ENCODE results near the gene TRIM51. TPM values are rescaled to one million over a fixed set of nuclear protein-coding genes. Genes with fewer than 3 reads are reported as not detected.
"Not testable (repeated sequence)": the region's sequence is repeated elsewhere in the genome, so short reads cannot be mapped to it uniquely, and the experiment has no call there.

TRIM51 gene, protein sequence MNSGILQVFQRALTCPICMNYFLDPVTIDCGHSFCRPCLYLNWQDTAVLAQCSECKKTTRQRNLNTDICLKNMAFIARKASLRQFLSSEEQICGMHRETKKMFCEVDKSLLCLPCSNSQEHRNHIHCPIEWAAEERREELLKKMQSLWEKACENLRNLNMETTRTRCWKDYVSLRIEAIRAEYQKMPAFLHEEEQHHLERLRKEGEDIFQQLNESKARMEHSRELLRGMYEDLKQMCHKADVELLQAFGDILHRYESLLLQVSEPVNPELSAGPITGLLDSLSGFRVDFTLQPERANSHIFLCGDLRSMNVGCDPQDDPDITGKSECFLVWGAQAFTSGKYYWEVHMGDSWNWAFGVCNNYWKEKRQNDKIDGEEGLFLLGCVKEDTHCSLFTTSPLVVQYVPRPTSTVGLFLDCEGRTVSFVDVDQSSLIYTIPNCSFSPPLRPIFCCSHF
- not detected in 2 replicates for total RNA-seq (2014; rRNA removed; shearing (Covaris generic))

DNA sequence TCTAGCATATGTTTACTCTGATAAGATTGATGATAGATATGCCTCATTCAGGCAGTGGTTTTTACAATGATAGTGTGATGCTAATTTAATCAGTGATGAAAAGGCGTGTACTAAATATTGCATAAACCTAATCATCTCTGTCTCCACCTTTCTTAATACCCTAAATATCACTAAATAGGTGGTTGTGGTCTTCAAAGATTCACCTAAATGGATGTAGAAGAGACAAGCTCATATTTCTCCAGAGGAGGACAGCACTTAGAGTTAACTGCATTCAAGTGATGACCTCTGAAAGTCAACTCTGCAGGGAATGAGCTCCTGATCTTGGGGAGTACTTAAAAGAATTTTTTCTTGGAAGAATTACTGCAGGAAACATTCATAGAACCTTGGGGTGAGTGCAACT, at the start of gene TRIM51:
Gene TRIM51, plus strand, starts transcription at position 301 of the 400 bp plus-strand sequence. CDS start 2,132 bp downstream, outside the sequence.
- DNase-seq (ENCODE audit: low read depth): not testable (repeated sequence)

DNA sequence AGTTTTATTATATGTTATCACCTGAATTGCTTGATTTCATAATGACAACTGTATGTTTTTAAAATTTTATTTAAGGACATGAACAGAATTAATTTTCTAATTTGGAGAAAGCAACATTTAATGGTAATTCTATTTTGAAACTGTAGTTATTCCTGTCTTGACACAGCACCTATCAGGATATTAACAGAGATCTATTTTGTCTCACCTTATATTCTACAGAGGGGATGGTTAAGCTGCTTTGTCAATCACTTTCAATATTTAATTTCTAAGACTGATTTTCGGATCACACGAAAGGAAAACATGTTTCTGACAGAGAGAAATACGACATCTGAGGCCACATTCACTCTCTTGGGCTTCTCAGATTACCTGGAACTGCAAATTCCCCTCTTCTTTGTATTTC, 44.6 kb upstream of the TRIM51 start, which contains the start of gene OR5D16:
Gene OR5D16, plus strand, starts transcription at position 301 of the 400 bp plus-strand sequence. Its CDS starts 0 bp downstream, at position 301.
- no peak for DNase-seq (ENCODE audit: low read depth)

DNA sequence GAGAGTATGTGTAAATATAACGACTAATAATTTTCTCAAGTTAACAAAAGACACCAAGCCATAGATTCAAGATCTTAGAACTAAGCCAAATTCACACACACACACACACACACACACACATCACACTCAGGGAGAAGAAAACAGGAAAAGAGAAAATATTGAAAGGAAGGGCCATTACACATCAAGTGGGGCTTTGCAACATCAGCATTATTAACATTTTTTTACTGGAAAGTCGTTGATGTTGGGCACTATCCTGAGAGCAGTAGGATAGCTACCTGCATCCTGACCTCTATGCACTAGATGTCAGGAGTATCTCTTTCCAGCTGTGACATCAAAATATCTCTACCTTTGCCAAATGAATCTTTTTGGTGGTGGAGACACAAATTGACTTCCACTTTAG, 35.6 kb upstream of the TRIM51 start:
- no peak for DNase-seq (ENCODE audit: low read depth)

DNA sequence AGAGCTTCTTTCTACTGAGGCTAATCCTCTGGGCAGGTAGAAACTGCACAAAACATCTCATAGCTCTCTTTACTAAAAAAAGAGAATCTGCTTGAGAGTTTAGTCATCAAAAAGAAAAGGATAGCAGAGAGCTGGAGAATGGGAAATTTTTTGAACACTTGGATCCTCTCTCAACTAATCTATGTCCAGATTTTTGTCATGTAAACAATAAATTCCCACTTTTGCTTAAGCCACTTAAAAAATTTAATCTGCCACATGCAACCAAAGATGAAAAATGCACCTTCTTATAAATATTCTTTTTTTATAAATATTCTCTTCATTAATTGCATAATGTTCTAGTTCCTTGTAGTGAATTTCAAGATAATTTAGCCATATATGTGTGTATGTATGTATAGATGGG, 34.1 kb upstream of the TRIM51 start:
- no peak for DNase-seq (ENCODE audit: low read depth)

DNA sequence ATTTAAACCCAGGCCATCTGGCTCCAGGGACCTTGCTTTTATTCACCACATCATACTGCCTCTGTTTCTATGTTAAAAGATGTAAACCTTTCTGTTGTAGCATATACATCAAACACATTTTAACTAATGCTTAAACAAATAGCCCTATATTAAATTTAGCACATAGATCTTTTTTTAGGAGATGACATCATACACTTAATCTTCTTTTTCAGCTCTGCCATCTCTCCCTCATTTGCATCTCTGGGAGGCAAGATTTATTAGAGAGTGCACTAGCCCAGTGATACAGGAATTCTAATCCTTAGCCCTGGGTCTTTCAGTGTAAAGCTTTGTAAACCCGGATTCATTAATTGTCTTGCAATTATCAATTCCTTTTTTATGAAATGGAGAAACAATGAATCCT, 31.0 kb upstream of the TRIM51 start:
- DNase-seq (ENCODE audit: low read depth): no peak

DNA sequence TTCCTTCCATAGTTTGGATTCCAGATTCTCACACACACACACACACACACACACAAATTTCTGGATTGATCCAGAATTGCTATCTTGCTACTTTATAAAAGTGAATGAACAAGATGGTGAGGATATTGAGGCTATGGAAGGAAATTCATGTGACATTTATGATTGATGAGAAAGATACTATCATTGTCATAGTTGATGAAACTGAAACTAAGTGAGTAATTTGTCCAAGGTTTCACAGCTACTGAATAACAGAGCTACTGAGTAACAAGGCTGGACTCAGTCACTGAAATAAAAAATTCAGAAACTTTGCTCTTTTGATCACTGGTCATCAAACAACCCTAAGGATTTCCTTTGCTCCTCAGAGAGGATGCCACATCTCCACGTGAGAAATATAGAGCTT, 28.4 kb upstream of the TRIM51 start:
- DNase-seq (ENCODE audit: low read depth): no peak

DNA sequence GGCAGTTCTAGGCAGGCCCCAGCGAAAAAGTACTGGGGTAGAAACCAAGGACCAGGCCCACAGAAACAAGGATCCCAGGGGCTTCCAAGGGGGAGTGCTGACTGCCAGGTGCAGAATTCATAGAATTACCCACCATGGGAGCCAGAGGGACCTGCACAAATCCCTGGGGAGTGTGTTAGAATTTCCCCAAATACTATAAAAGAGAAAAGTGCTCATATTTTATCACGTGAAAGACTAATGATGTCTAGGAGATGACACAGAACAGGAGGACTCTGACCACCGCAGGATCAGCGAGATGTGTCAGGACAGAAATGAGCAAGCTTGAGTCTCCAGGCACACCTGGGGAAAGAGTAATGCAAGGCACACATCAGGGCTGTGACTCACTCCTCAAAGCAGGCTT, 15.7 kb upstream of the TRIM51 start:
- not testable (repeated sequence) for DNase-seq (ENCODE audit: low read depth)

DNA sequence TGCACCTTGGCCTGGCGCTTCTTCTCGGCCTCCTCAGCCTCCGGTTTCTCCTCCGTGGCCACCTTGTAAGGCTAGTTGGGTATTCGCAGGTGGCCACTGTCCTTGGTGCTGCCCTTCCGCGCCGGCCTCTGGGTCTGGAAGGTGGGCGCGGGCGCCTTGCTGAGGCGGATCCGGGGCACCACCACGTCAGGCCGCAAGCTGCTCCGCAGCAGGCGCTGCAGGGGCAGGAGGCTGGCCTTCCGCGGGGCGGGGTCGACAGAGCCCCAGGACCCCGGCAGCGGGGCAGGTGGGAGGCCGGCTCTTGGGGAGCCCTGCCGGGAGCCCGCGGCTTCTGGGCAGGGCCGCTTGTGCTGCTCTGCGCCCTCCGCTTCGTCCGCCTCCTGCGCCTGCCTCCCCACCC, 10.4 kb upstream of the TRIM51 start:
- not testable (repeated sequence) for DNase-seq (ENCODE audit: low read depth)

DNA sequence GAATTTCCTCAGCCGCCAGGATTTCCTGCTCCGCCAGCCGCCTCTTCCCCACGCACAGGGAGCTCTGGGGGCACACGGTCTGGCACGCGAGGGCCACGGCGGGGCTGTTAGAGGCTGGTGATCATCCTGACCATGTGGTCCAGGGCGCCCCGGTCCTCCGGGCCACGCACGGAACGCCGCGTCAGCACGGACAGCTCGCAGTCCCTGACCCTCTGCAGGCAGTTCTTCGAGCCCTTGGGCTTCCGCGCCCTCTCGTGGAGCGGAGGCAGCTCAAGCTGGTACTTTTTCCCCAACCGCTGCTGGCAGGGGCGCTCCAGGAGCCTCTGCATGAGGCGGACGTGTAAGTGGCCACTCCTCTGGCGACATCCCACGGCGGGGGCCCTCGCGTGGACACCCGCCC, 10.0 kb upstream of the TRIM51 start:
- not testable (repeated sequence) for DNase-seq (ENCODE audit: low read depth)

DNA sequence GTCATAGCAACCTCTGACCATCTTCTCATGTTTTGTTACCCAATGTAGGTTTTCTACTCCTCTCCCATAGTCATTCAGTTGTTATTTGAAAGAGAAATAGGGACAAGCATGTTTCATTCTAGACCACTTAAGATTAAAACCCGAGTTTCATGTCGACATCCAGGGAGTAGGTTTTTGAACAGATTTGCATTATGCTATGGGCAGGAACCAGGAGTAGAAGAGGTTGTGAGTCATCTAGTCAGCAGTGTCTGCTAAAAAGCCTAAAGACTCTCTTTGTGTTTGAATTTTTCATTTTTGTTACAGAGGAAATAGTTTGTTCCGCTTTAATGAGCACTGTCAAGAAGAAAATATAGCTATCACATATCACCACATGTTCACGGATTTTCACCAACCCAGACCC, 1.9 kb downstream of the TRIM51 start:
- DNase-seq (ENCODE audit: low read depth): peak; percentile 17

DNA sequence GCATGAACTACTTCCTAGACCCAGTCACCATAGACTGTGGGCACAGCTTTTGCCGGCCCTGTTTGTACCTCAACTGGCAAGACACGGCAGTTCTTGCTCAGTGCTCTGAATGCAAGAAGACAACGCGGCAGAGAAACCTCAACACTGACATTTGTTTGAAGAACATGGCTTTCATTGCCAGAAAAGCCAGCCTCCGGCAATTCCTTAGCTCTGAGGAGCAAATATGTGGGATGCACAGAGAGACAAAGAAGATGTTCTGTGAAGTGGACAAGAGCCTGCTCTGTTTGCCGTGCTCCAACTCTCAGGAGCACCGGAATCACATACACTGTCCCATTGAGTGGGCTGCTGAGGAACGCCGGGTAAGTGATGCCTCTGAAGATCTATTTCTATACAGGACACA, 2.4 kb downstream of the TRIM51 start:
- DNase-seq (ENCODE audit: low read depth): peak; percentile 23

DNA sequence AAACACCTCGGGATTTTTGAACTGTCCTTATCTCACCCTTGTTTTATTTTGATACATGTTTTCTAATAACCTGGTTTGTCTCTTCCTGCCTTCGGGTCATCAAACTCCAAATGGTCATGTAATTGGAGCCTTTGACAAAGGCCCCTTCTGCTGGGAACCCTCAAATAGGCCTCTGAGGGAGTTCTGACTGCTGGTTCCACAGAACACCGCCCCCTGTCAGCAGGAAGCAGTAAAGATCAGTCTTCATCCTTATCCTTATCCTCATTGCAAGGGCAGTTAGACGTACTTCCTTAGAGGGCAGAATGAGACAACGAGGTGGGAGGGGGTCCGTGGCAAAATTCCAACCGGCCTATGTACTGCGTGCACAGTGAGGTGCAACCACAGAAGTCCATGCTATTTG, 12.1 kb downstream of the TRIM51 start:
- DNase-seq (ENCODE audit: low read depth): no peak

DNA sequence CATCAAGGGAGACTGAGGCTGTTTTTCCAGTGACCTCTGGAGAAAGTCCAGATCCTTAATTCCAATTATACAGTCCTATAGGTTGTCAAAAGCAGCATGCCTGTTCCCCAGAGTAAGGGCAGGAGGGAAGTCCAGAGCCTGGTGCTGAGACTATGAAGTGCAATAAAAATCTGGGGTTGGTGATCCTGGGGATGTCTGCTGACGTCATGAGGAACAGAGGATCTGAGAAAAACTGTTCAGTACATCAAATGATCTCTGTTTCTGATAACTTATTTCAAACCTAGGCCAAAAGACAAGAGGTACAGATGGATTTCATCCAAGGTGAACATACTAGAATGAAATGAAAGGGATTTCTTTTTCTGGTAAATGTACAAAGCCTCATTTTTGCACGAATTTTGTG, 19.2 kb downstream of the TRIM51 start:
- DNase-seq (ENCODE audit: low read depth): no peak

DNA sequence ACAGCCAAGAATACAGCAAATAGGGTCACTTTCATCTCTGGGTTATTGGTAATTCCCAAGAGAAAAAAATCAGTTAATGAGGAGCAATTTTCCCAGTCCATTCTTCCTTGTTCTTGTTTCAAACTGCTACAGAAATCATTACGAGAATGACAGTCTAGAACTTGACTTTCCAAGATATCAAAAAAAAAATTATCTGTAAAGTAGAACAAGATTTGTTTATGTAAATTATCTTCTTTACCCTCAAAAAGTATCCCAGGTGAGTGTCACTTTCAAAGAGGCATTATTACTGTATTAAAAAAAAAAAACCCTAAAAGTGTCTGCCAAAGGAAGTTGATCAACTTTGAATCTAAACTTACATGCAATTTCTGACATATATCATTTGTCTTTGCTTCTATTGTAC, 31.4 kb downstream of the TRIM51 start, which contains the start of gene OR5W2:
Gene OR5W2, minus strand, starts transcription at position 101 of the 400 bp plus-strand sequence. Its CDS starts 0 bp downstream, at position 101.
- no peak for DNase-seq (ENCODE audit: low read depth)

DNA sequence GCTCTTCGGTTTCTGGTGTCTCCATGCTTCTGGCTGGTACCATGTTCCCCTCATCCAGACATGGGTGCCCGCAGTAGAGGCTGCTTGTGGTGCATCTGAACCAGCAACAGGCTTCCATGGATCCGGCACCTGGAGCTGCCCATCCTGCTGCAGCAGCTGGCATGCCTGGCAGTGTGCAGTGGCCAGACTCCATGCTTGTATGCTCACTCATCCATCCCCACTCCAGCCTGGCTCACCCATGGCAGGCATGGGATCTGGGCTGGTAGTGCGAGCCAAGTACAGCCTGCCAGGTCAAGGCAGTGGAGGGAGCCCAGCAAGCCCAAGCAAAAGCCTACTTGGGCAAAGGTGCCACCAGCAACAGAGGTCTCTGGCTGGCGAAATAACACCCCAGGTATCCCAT, 37.4 kb downstream of the TRIM51 start:
- no peak for DNase-seq (ENCODE audit: low read depth)

DNA sequence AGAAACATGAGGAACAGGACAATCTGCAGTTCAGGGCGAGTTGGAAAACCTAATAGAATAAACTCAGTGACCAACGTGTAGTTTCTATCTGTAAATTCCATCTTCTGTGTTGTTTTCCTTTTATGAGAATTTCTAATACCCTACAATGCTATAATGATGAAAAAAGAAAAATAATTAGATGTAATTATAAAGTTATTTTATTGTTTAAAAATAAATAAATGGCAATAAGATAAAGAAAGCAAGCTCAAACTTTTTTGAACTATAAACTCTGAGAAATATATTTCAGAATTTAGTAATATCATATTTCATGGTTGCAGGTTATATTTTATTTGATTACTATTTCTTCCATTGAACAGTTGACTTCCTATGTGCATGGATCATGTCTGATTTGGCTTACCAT, 53.2 kb downstream of the TRIM51 start, which contains the start of gene OR5I1:
Gene OR5I1, minus strand, starts transcription at position 101 of the 400 bp plus-strand sequence. Its CDS starts 0 bp downstream, at position 101.
- DNase-seq (ENCODE audit: low read depth): no peak

Other genes starting within 250 kb of the TRIM51 start
- not detected in 2 replicates for gene OR4P4, start 248.2 kb upstream of the TRIM51 start, total RNA-seq (2014; rRNA removed; shearing (Covaris generic))
- gene OR4S2, start 235.0 kb upstream of the TRIM51 start, total RNA-seq (2014; rRNA removed; shearing (Covaris generic)): not detected in 2 replicates
- gene OR4C6, start 221.1 kb upstream of the TRIM51 start, total RNA-seq (2014; rRNA removed; shearing (Covaris generic)): not detected in 2 replicates
- not detected in 2 replicates for gene OR5D13, start 109.9 kb upstream of the TRIM51 start, total RNA-seq (2014; rRNA removed; shearing (Covaris generic))
- not detected in 2 replicates for gene OR5D14, start 87.7 kb upstream of the TRIM51 start, total RNA-seq (2014; rRNA removed; shearing (Covaris generic))
- gene OR5L1, start 71.9 kb upstream of the TRIM51 start, total RNA-seq (2014; rRNA removed; shearing (Covaris generic)): not detected in 2 replicates
- gene OR5D18, start 63.7 kb upstream of the TRIM51 start, total RNA-seq (2014; rRNA removed; shearing (Covaris generic)): not detected in 2 replicates
- gene OR5L2, start 56.1 kb upstream of the TRIM51 start, total RNA-seq (2014; rRNA removed; shearing (Covaris generic)): not detected in 2 replicates
- gene OR5D16, start 44.5 kb upstream of the TRIM51 start, total RNA-seq (2014; rRNA removed; shearing (Covaris generic)): not detected in 2 replicates
- gene OR5W2, start 31.3 kb downstream of the TRIM51 start, total RNA-seq (2014; rRNA removed; shearing (Covaris generic)): not detected in 2 replicates
- not detected in 2 replicates for gene OR5I1, start 53.1 kb downstream of the TRIM51 start, total RNA-seq (2014; rRNA removed; shearing (Covaris generic))
- not detected in 2 replicates for gene OR10AG1, start 86.6 kb downstream of the TRIM51 start, total RNA-seq (2014; rRNA removed; shearing (Covaris generic))
- gene OR5F1, start 111.3 kb downstream of the TRIM51 start, total RNA-seq (2014; rRNA removed; shearing (Covaris generic)): not detected in 2 replicates
- not detected in 2 replicates for gene OR5AS1, start 144.4 kb downstream of the TRIM51 start, total RNA-seq (2014; rRNA removed; shearing (Covaris generic))
- gene OR8I2, start 210.0 kb downstream of the TRIM51 start, total RNA-seq (2014; rRNA removed; shearing (Covaris generic)): not detected in 2 replicates
- not detected in 2 replicates for gene OR8H2, start 220.4 kb downstream of the TRIM51 start, total RNA-seq (2014; rRNA removed; shearing (Covaris generic))
- gene OR8H3, start 239.1 kb downstream of the TRIM51 start, total RNA-seq (2014; rRNA removed; shearing (Covaris generic)): not detected in 2 replicates

All from RPMI7951 (cell line).